ENCODE measurements around the gene MB. TPM values are rescaled to one million over a fixed set of nuclear protein-coding genes. Genes with fewer than 3 reads are reported as not detected.
"Not testable (repeated sequence)": the region's sequence is repeated elsewhere in the genome, so short reads cannot be mapped to it uniquely, and the experiment has no call there.

Gene MB
- total RNA-seq, result 16,708 TPM
- long read RNA-seq, transcript MB-202 (3 exons, 1,197 nt), result major isoform, 1,665 of 3,740 reads
- long read RNA-seq, transcript MB-201 (4 exons, 1,170 nt), result minor isoform, 24 of 3,740 reads
- long read RNA-seq, transcript MB-205 (4 exons, 582 nt), result minor isoform, 131 of 3,740 reads
- long read RNA-seq, transcript MB-203 (4 exons, 1,153 nt), result minor isoform, 694 of 3,740 reads
- long read RNA-seq, partial matches to known transcripts, result 315 of 3,740 reads
- long read RNA-seq, other reads (novel, unspliced or antisense), result 911 of 3,740 reads

- intact Hi-C loops (cut with micrococcal nuclease), result no loop called here
- peak; percentile 78 for DNase-seq
- peak within 1 kb of the TSS; percentile 92 for H3K27ac ChIP-seq (replicated peaks)
Measured at GRCh38 chr22:35617137-35617755, at the start of gene MB. Gene MB (minus strand): TSS chr22:35617329. CDS start chr22:35617257, 72 bp downstream.

GRCh38 chr22:35666699-35667098 is 49.6 kb upstream of the MB start:
- DNase-seq; H3K27me3 ChIP-seq (ENCODE audit: low read depth); H3K27ac ChIP-seq (replicated peaks); intact Hi-C loops (cut with micrococcal nuclease); H3K4me3 ChIP-seq: not testable (repeated sequence)
- Histone ChIP-seq H3K36me3 (peaks cover 24% of the 10 kb centered on the region), H3K9me3 (replicated peaks) (peaks cover 28% of the 10 kb centered on the region), H3K4me1 (peaks cover 23% of the 10 kb centered on the region)

More at GRCh38 chr22:35617137-35617755, at the start of gene MB:
- H3K4me3 ChIP-seq, result peak within 1 kb of the TSS; percentile 68
- peaks cover 9% of the 10 kb centered on the region for H3K36me3 ChIP-seq
- H3K4me1 ChIP-seq, result peaks cover 53% of the 10 kb centered on the region
- no peaks in the 10 kb centered on the region for H3K27me3 ChIP-seq (ENCODE audit: low read depth)
- peak; percentile 12 for TF ChIP-seq CTCF (IDR thresholded peaks at IDR 0.05; ENCODE audit: borderline replicate concordance)
- H3K9me3 ChIP-seq (replicated peaks), result no peaks in the 10 kb centered on the region

GRCh38 chr22:35664955-35665587 is 47.9 kb upstream of the MB start:
- intact Hi-C loops (cut with micrococcal nuclease), result no loop called here
- H3K36me3 ChIP-seq, result peaks cover 31% of the 10 kb centered on the region
- no peak for DNase-seq
- peaks cover 28% of the 10 kb centered on the region for H3K9me3 ChIP-seq (replicated peaks)
- no peak overlapping the region for H3K27ac ChIP-seq (replicated peaks)
- no peaks in the 10 kb centered on the region for H3K27me3 ChIP-seq (ENCODE audit: low read depth)
- H3K4me3 ChIP-seq, result no peak overlapping the region
- H3K4me1 ChIP-seq, result peaks cover 36% of the 10 kb centered on the region
- TF ChIP-seq CTCF (IDR thresholded peaks at IDR 0.05; ENCODE audit: borderline replicate concordance), result no peak

GRCh38 chr22:35663371-35663770 is 46.2 kb upstream of the MB start:
- Histone ChIP-seq H3K4me3 (peak overlapping the region; percentile 42), H3K9me3 (replicated peaks) (peaks cover 28% of the 10 kb centered on the region), H3K36me3 (peaks cover 47% of the 10 kb centered on the region), H3K27me3 (ENCODE audit: low read depth) (no peaks in the 10 kb centered on the region), H3K4me1 (peaks cover 36% of the 10 kb centered on the region), H3K27ac (replicated peaks) (peak overlapping the region; percentile 45)
- no peak for DNase-seq
- intact Hi-C loops (cut with micrococcal nuclease), result no loop called here
- TF ChIP-seq CTCF (IDR thresholded peaks at IDR 0.05; ENCODE audit: borderline replicate concordance), result no peak

GRCh38 chr22:35662914-35663313 is 45.8 kb upstream of the MB start:
- peaks cover 51% of the 10 kb centered on the region for H3K36me3 ChIP-seq
- no peak for DNase-seq
- peak overlapping the region; percentile 45 for H3K27ac ChIP-seq (replicated peaks)
- no peaks in the 10 kb centered on the region for H3K27me3 ChIP-seq (ENCODE audit: low read depth)
- H3K9me3 ChIP-seq (replicated peaks), result peaks cover 28% of the 10 kb centered on the region
- peaks cover 36% of the 10 kb centered on the region for H3K4me1 ChIP-seq
- intact Hi-C loops (cut with micrococcal nuclease), result no loop called here
- TF ChIP-seq CTCF (IDR thresholded peaks at IDR 0.05; ENCODE audit: borderline replicate concordance), result no peak
- H3K4me3 ChIP-seq, result peak overlapping the region; percentile 42

All from left ventricle myocardium inferior (tissue), 1 donor.